GM21619 (cell line): Measurements from ENCODE around the gene CAMK1D.
A peak's percentile ranks its signal among the peaks of the same experiment; 100 is the strongest.
"Not testable (repeated sequence)": the region's sequence is repeated elsewhere in the genome, so short reads cannot be mapped to it uniquely, and the experiment has no call there.

Experiments used
- ATAC-seq: cut with Tn5 transposase; IDR thresholded peaks from one replicate; pipeline ENCODE4 v1.9.1; 2021; ENCODE audit not compliant: unreplicated experiment

CAMK1D gene

GRCh38 chr10:12340371-12340770 is 9.0 kb upstream of the CAMK1D start:
- no peak for ATAC-seq

GRCh38 chr10:12340937-12341336 is 8.4 kb upstream of the CAMK1D start:
- ATAC-seq = no peak

GRCh38 chr10:12341526-12341925 is 7.8 kb upstream of the CAMK1D start:
- ATAC-seq = no peak

GRCh38 chr10:12344375-12345110 is 4.8 kb upstream of the CAMK1D start:
- no peak for ATAC-seq

GRCh38 chr10:12346707-12347106 is 2.6 kb upstream of the CAMK1D start:
- ATAC-seq = no peak

GRCh38 chr10:12348294-12348869 is 965 bp upstream of the CAMK1D start:
- ATAC-seq = no peak

GRCh38 chr10:12349629-12350166 is 351 bp downstream of the CAMK1D start:
- peak; percentile 2 for ATAC-seq

GRCh38 chr10:12350167-12350872 is 973 bp downstream of the CAMK1D start:
- no peak for ATAC-seq

GRCh38 chr10:12350925-12351324 is 1.6 kb downstream of the CAMK1D start:
- no peak for ATAC-seq

- no peak for ATAC-seq
These were observed 2.1 kb downstream of the CAMK1D start for GRCh38 chr10:12351447-12351846.

- no peak for ATAC-seq
These were observed 2.5 kb downstream of the CAMK1D start for GRCh38 chr10:12351889-12352288.

GRCh38 chr10:12353399-12354242 is 4.3 kb downstream of the CAMK1D start:
- ATAC-seq = no peak

GRCh38 chr10:12354696-12355095 is 5.3 kb downstream of the CAMK1D start:
- ATAC-seq = not testable (repeated sequence)

- no peak for ATAC-seq
These were observed 6.0 kb downstream of the CAMK1D start for GRCh38 chr10:12355384-12355783.

GRCh38 chr10:12357525-12358151 is 8.3 kb downstream of the CAMK1D start:
- ATAC-seq = no peak

- no peak for ATAC-seq
These were observed 9.7 kb downstream of the CAMK1D start for GRCh38 chr10:12358863-12359564.

GRCh38 chr10:12360461-12360860 is 11.1 kb downstream of the CAMK1D start:
- no peak for ATAC-seq

- ATAC-seq = not testable (repeated sequence)
These were observed 11.8 kb downstream of the CAMK1D start for GRCh38 chr10:12361115-12361514.

- no peak for ATAC-seq
These were observed 15.2 kb downstream of the CAMK1D start for GRCh38 chr10:12364559-12364958.

- no peak for ATAC-seq
These were observed 17.9 kb downstream of the CAMK1D start for GRCh38 chr10:12367272-12367671.
